22Rv1 (cell line): ENCODE measurements around the gene SAMSN1.

Experiments
- CTCF ChIP-seq: fragments of 450-650 bp; IDR thresholded peaks from 2 replicates; pipeline ENCODE4 v1.5.1; 2017; ENCODE audit warnings: mild to moderate bottlenecking
- ZFX ChIP-seq: fragments of 450-650 bp; IDR thresholded peaks from 2 replicates; pipeline ENCODE4 v1.6.1; 2017; ENCODE audit warnings: antibody characterized with exemption, borderline replicate concordance

GRCh38 chr21:14453339-14454015 lies 92.6 kb downstream of the SAMSN1 start:
- TF ChIP-seq CTCF (no peak), ZFX (no peak)
